LNCaP clone FGC (cell line): ENCODE results near the gene SYNPO2L.
A peak's percentile ranks its signal among the peaks of the same experiment; 100 is the strongest.

ENCODE experiments used
- DNase-seq: peaks from one replicate; pipeline ENCODE4 v3.0.0-alpha.2; 2011; ENCODE audit warnings: low read depth
- H3K4me3 ChIP-seq: 2 replicates; pipeline ENCODE4 v1.5.1; 2011; ENCODE audit warnings: mild to moderate bottlenecking, low read depth, low read length, control low read depth
- CTCF ChIP-seq: IDR thresholded peaks from 2 replicates; pipeline ENCODE4 v1.5.1; 2012; ENCODE audit warnings: mild to moderate bottlenecking; ENCODE audit not compliant: control insufficient read depth, insufficient read depth; ENCODE audit errors: extremely low read depth

SYNPO2L gene

DNA sequence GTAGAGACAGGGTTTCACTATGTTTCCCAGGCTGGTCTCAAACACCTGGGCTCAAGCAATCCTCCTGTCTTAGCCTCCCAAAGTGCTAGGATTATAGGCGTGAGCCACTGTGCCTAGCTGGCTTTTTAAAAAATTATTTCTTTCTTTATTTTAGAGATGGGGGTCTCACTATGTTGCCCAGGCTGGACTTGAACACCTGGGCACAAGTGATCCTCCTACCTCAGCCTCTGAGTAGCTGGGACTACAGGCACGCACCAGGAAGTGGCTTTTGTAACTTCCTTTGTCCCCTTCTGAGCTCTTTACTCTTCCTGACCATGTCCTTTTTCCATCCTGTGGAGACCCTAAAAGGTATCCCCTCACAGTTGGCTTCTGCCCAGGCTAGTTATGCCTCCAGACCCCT, 12.5 kb downstream of the SYNPO2L start:
- no peak overlapping the region for H3K4me3 ChIP-seq
- TF ChIP-seq CTCF: no peak
- DNase-seq: no peak

DNA sequence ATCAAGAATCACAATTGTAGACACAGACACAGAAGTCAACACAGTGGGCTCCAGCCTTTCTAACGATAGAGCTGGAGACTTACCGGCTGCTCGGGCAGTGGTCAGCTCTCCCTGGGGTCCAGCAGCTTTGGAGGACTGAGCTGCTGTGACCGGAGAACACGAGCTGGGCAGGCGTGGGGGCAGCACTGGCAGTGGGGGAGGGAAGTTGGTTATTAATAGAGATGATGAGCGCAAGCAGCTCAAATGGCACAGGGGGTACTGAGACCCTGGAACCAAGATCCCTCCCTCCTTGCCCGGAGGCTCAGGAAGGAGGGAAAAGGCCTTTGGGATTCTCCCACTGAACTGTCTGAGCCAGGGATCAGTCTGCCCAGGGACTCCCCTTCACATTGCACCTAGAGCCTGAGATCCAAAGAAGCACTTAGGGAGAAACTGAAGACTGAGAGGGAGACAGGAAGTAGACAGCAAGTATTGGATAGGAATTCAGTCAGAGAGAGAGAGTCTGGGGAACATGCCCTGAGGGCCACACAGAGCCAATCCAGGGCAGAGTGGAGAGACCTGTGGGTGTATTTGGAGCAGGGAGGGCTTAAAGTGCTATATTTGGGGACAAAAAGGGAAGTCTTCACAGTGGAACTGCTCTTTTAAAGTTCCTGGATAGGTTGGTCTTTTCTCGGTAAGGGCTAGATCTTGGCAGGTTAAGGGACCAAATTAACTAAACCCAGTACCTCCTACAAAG, 14.3 kb downstream of the SYNPO2L start, which contains the start of gene MYOZ1:
Gene MYOZ1 (minus strand): TSS at position 147 of the 733 bp plus-strand sequence. CDS start 1,457 bp downstream, outside the sequence.
- no peak within 1 kb of the TSS for H3K4me3 ChIP-seq
- no peak for DNase-seq
- no peak for TF ChIP-seq CTCF

GRCh38 chr10:73639286-73639685, 16.5 kb downstream of the SYNPO2L start:
- no peak for TF ChIP-seq CTCF
- H3K4me3 ChIP-seq: no peak overlapping the region
- DNase-seq: no peak

DNA sequence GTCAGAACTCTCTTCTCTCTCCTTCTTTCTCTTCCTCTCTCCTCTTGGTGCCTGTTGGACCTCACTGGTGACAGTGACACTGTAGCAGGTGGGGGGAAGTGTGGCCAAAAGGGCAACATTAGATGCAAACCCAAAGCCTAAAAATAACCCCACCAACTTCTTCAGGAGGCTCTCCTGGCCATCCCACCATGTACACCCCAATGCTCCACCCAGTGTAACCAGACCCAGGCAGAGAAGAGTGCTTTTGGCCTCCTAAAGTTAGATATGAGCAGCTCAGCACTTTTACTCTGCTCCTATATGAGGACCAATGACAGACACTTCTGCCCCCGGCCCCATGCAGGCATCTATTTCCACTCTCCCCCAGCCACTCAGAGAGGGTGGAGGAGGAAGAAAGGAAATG, 20.0 kb downstream of the SYNPO2L start:
- no peak for DNase-seq
- TF ChIP-seq CTCF: no peak

DNA sequence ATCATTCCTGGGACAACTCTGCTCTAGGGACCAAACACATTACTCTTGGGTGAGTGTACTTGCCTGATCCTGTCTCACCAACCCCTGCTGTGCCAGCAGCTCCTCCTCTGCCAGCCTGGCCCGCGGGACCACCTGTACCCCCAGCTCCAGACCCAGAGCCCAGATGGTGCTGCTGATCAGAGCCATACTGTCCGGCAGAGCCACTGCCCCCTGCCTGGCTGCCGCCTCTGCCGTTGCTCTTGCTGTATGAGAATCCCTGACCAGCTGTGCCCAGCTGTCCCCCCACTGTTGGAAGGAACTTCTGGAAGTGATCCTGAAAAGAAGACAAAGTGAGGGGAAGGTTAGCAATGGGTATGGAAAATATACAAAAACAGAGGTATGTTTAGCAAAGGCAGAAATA, 21.4 kb downstream of the SYNPO2L start:
- no peak for TF ChIP-seq CTCF
- DNase-seq: no peak

More for the DNA sequence above, 20.0 kb downstream of the SYNPO2L start:
- no peak overlapping the region for H3K4me3 ChIP-seq

DNA sequence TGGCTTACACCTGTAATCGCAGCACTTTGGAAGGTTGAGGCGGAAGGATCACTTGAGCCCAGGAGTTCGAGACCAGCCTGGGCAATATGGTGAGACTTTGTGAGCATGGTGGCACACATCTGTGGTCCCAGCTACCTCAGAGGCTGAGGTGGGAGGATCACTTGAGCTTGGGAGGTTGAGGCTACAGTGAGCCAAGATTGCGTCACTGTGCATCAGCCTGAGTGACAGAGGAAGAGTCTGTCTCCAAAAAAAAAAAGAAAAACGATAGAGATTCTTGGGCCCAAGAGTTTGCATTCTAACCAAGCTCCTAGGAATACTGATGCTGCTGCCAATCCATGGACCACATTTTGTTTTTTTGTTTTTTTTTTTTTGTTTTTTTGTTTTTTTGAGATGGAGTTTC, 26.7 kb downstream of the SYNPO2L start:
- DNase-seq: no peak
- H3K4me3 ChIP-seq: no peak overlapping the region
- no peak for TF ChIP-seq CTCF

More for the DNA sequence above, 21.4 kb downstream of the SYNPO2L start:
- H3K4me3 ChIP-seq: no peak overlapping the region

DNA sequence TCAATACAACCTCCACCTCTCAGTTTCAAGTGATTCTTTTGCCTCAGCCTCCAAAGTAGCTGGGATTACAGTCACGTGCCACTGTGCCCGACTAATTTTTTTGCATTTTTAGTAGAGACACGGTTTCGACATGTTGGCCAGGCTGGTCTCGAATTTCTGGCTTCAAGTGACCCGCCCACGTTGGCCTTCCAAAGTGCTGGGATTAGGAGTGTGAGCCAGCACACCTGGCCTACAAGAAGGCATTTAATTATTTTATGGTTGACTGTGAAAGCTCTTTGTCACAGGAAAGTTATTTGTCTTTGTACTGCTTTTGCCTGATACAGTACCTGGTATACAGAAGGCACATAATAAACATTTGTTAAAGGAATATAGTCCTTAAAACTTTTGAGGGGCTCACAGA, 27.4 kb downstream of the SYNPO2L start:
- H3K4me3 ChIP-seq: no peak overlapping the region
- TF ChIP-seq CTCF: no peak

More for the DNA sequence above, 27.4 kb downstream of the SYNPO2L start:
- peak; percentile 15 for DNase-seq
